ENCODE data around the gene NXT1.

- TF ChIP-seq ELF4 (IDR thresholded peaks at IDR 0.05) (no peak), FOXM1 (IDR thresholded peaks at IDR 0.05; ENCODE audit: borderline replicate concordance) (no peak), TARDBP (IDR thresholded peaks at IDR 0.05) (no peak), L3MBTL2 (conservative IDR thresholded peaks at IDR 0.05) (no peak), ARNT (IDR thresholded peaks at IDR 0.05) (no peak), SUZ12 (IDR thresholded peaks at IDR 0.05) (no peak), NFRKB (IDR thresholded peaks at IDR 0.05) (no peak), FOXK2 (IDR thresholded peaks at IDR 0.05) (no peak), BHLHE40 (IDR thresholded peaks at IDR 0.05; ENCODE audit: borderline replicate concordance) (no peak), LEF1 (IDR thresholded peaks at IDR 0.05; ENCODE audit: borderline replicate concordance) (no peak), PKNOX1 (IDR thresholded peaks at IDR 0.05) (no peak)
Observed at GRCh38 chr20:23390091-23390774, 39.6 kb downstream of the NXT1 start.

Data from HEK293T (cell line).